HCT116 (cell line): ENCODE measurements around the gene ZBTB7C. TPM values are rescaled to one million over a fixed set of nuclear protein-coding genes. Genes with fewer than 3 reads are reported as not detected.

Source experiments
- ATAC-seq: fragments of 200-7000 bp; cut with Tn5 transposase; 2 replicates; pipeline ENCODE4 v1.9.1; 2020; ENCODE audit warnings: mild to moderate bottlenecking, moderate library complexity
- BruUV-seq: library from RNA; stranded (reverse); fragments of 400-500 nt; replicated peaks from 2 replicates; lab custom pipeline; 2021; lab: Mats Ljungman, UMichigan
- CTCF ChIA-PET: fragments of 300-600 bp; sonication (Branson Sonifier 250); formaldehyde crosslinking; loops from one replicate; lab custom pipeline; 2021; ENCODE audit warnings: antibody characterized with exemption; lab: Charles Lee
- POLR2A ChIA-PET: fragments of 300-600, 350-600 bp; sonication (Branson Sonifier 250); formaldehyde crosslinking; loops from one replicate; lab custom pipeline; 2021; ENCODE audit warnings: antibody characterized with exemption; lab: Charles Lee
- RAD21 ChIA-PET, 2 experiments: fragments of 300-600 bp; sonication (Branson Sonifier 250); formaldehyde crosslinking; loops; one replicate each; lab custom pipeline; 2023; ENCODE audit warnings: low total read pairs in 2 of 2; ENCODE audit not compliant: uncharacterized antibody in 2 of 2, unreplicated experiment in 2 of 2, low non-redundant PET in 1 of 2; lab: Charles Lee
- DNase-seq: peaks from one replicate; pipeline ENCODE4 v3.0.0-alpha.2; 2010; ENCODE audit warnings: low read depth, low spot score
- H2AFZ ChIP-seq: fragments of 200-600 bp; shearing (Covaris generic), sonication (generic); 2 replicates; pipeline ENCODE4 v1.6.1; 2017; ENCODE audit warnings: low read depth, mixed run types, mixed read lengths, antibody characterized with exemption, low read length; ENCODE audit not compliant: poor library complexity, severe bottlenecking
- H3K27ac ChIP-seq: 2 replicates; pipeline ENCODE4 v1.5.1; 2012; ENCODE audit warnings: low read depth, low read length
- H3K27me3 ChIP-seq: fragments of 200-600 bp; sonication (generic); 2 replicates; pipeline ENCODE4 v1.6.1; 2016; ENCODE audit warnings: mixed run types, low read length, mixed read lengths; ENCODE audit not compliant: insufficient read depth
- H3K36me3 ChIP-seq, 2 experiments: fragments of 200-500 bp in 1 of 2; fragments of 200-600 bp in 1 of 2; sonication (Bioruptor generic) in 1 of 2; sonication (generic) in 1 of 2; 2 replicates each; pipeline versions ENCODE4 v1.5.1 to v1.6.1; 2014 to 2016; ENCODE audit warnings: low read length in 2 of 2, inconsistent platforms in 1 of 2, mixed read lengths in 1 of 2, mixed run types in 1 of 2; ENCODE audit not compliant: insufficient read depth in 2 of 2, control insufficient read depth in 1 of 2
- H3K4me1 ChIP-seq, 2 experiments: fragments of 200-600 bp in 1 of 2; sonication (generic) in 1 of 2; 2 replicates each; pipeline versions ENCODE4 v1.5.1 to v1.6.1; 2012 to 2017; ENCODE audit warnings: low read length in 2 of 2, inconsistent platforms in 1 of 2, mild to moderate bottlenecking in 1 of 2, mixed read lengths in 1 of 2, mixed run types in 1 of 2, moderate library complexity in 1 of 2; ENCODE audit not compliant: insufficient read depth in 2 of 2, control insufficient read depth in 1 of 2
- H3K4me2 ChIP-seq: fragments of 200-600 bp; sonication (generic); 2 replicates; pipeline ENCODE4 v1.6.1; 2017; ENCODE audit warnings: mixed run types, low read length, mixed read lengths
- H3K4me3 ChIP-seq, 2 experiments: fragments of 200-600 bp in 1 of 2; sonication (generic) in 1 of 2; replicated peaks in 1 of 2; 2 replicates each; pipeline ENCODE4 v1.5.1; 2011 to 2016; ENCODE audit warnings: low read length in 2 of 2, control low read depth in 1 of 2, low read depth in 1 of 2, mild to moderate bottlenecking in 1 of 2, mixed read lengths in 1 of 2, mixed run types in 1 of 2
- H3K79me2 ChIP-seq: fragments of 200-600 bp; sonication (generic); 2 replicates; pipeline ENCODE4 v1.6.1; 2017; ENCODE audit warnings: mild to moderate bottlenecking, mixed run types, low read length, moderate library complexity, mixed read lengths; ENCODE audit not compliant: insufficient read depth
- H3K9ac ChIP-seq: fragments of 200-600 bp; sonication (generic); 2 replicates; pipeline ENCODE4 v1.6.1; 2016; ENCODE audit warnings: low read length, mixed read lengths
- H3K9me2 ChIP-seq: fragments of 200-600 bp; sonication (generic), shearing (Covaris generic); 2 replicates; pipeline ENCODE4 v1.6.1; 2017; ENCODE audit warnings: mixed run types, mild to moderate bottlenecking, moderate library complexity; ENCODE audit not compliant: insufficient read depth
- H3K9me3 ChIP-seq, 2 experiments: fragments of 200-500 bp in 1 of 2; fragments of 200-600 bp in 1 of 2; sonication (Bioruptor generic) in 1 of 2; sonication (generic) in 1 of 2; 2 replicates each; pipeline ENCODE4 v1.6.1; 2014 to 2017; ENCODE audit warnings: low read length in 2 of 2, mixed read lengths in 2 of 2, inconsistent platforms in 1 of 2, low read depth in 1 of 2, mild to moderate bottlenecking in 1 of 2, mixed run types in 1 of 2, moderate library complexity in 1 of 2; ENCODE audit not compliant: control insufficient read depth in 1 of 2, insufficient read depth in 1 of 2
- H4K20me1 ChIP-seq: fragments of 200-600 bp; sonication (generic), shearing (Covaris generic); 2 replicates; pipeline ENCODE4 v1.6.1; 2017; ENCODE audit warnings: mixed run types, mild to moderate bottlenecking, moderate library complexity; ENCODE audit not compliant: insufficient read depth
- ATF3 ChIP-seq: IDR thresholded peaks from 2 replicates; pipeline ENCODE4 v1.6.1; 2012
- CEBPB ChIP-seq: IDR thresholded peaks from 2 replicates; pipeline ENCODE4 v1.6.1; 2012; ENCODE audit warnings: low read depth
- EGR1 ChIP-seq: IDR thresholded peaks from 2 replicates; pipeline ENCODE4 v1.6.1; 2012; ENCODE audit warnings: low read depth
- ELF1 ChIP-seq: IDR thresholded peaks from 2 replicates; pipeline ENCODE4 v1.6.1; 2012; ENCODE audit warnings: low read depth, borderline replicate concordance
- JUND ChIP-seq: IDR thresholded peaks from 2 replicates; pipeline ENCODE4 v1.6.1; 2012
- POLR2A ChIP-seq: IDR thresholded peaks from 2 replicates; pipeline ENCODE4 v1.7.0; 2011; ENCODE audit warnings: borderline replicate concordance; ENCODE audit not compliant: insufficient read depth, insufficient read length; ENCODE audit errors: extremely low read depth
- POLR2AphosphoS5 ChIP-seq: IDR thresholded peaks from 2 replicates; pipeline ENCODE4 v1.6.1; 2011; ENCODE audit warnings: mild to moderate bottlenecking, low read depth, low read length, moderate library complexity
- RAD21 ChIP-seq: IDR thresholded peaks from 2 replicates; pipeline ENCODE4 v1.6.1; 2012; ENCODE audit warnings: low read depth, mild to moderate bottlenecking
- SIN3A ChIP-seq: IDR thresholded peaks from 2 replicates; pipeline ENCODE4 v1.6.1; 2012; ENCODE audit warnings: low read depth
- YY1 ChIP-seq: IDR thresholded peaks from 2 replicates; pipeline ENCODE4 v1.6.1; 2011; ENCODE audit warnings: low read length, low read depth, moderate library complexity, mild to moderate bottlenecking; ENCODE audit not compliant: insufficient replicate concordance; ENCODE audit errors: extremely low read depth
- ZNF274 ChIP-seq: fragments of 200-500 bp; sonication (Bioruptor generic); IDR thresholded peaks from 2 replicates; pipeline ENCODE4 v1.6.1; 2014; ENCODE audit warnings: mild to moderate bottlenecking, low read depth, low read length, inconsistent platforms
- intact Hi-C: fragments of 100-400 bp; cut with micrococcal nuclease; formaldehyde crosslinking; loops from 2 replicates; pipeline ENCODE4 v1.10.0; 2022
- total RNA-seq: library from RNA; stranded (reverse); gene quantifications from one replicate; pipeline ENCODE4 v1.2.1, GENCODE V29; 2021; ENCODE audit not compliant: unreplicated experiment
- TF ChIP-seq, protein P1 (sequence below): IDR thresholded peaks from 2 replicates; pipeline ENCODE4 v1.6.1; 2012; ENCODE audit warnings: low read depth

Gene ZBTB7C
- total RNA-seq, 1 experiment from 2014 or later, result 0.37 TPM

GRCh38 chr18:48293954-48294898 lies 115.0 kb downstream of the ZBTB7C start:
- CTCF ChIA-PET, result interaction anchor here (1.9 kb wide), 1 partner anchor 9 kb away, joined by 7 read pairs; no protein-coding TSS in a partner anchor
- Histone ChIP-seq H3K79me2 (no peaks in the 10 kb centered on the region), H3K36me3 (no peaks in the 10 kb centered on the region), H3K4me1 (no peaks in the 10 kb centered on the region), H3K27me3 (no peaks in the 10 kb centered on the region), H3K4me3 (no peak overlapping the region), H3K9ac (no peak overlapping the region), H4K20me1 (no peaks in the 10 kb centered on the region), H3K9me2 (no peaks in the 10 kb centered on the region), H2AFZ (no peak overlapping the region), H3K4me2 (no peak overlapping the region), H3K9me3 (no peaks in the 10 kb centered on the region), H3K27ac (no peak overlapping the region)
- RAD21 ChIA-PET, result interaction anchor here in 1 of 2 experiments (0.7 kb wide), 1 partner anchor 64 kb away, joined by 7 read pairs; no protein-coding TSS in a partner anchor
- no peak for TF ChIP-seq POLR2A
- TF ChIP-seq RAD21, result no peak
- no peak for TF ChIP-seq YY1
- TF ChIP-seq ELF1, result no peak
- no peak for TF ChIP-seq ZNF274
- TF ChIP-seq ATF3, result no peak
- TF ChIP-seq JUND, result no peak
- TF ChIP-seq POLR2AphosphoS5, result no peak
- TF ChIP-seq CEBPB, result no peak
- TF ChIP-seq, protein P1, sequence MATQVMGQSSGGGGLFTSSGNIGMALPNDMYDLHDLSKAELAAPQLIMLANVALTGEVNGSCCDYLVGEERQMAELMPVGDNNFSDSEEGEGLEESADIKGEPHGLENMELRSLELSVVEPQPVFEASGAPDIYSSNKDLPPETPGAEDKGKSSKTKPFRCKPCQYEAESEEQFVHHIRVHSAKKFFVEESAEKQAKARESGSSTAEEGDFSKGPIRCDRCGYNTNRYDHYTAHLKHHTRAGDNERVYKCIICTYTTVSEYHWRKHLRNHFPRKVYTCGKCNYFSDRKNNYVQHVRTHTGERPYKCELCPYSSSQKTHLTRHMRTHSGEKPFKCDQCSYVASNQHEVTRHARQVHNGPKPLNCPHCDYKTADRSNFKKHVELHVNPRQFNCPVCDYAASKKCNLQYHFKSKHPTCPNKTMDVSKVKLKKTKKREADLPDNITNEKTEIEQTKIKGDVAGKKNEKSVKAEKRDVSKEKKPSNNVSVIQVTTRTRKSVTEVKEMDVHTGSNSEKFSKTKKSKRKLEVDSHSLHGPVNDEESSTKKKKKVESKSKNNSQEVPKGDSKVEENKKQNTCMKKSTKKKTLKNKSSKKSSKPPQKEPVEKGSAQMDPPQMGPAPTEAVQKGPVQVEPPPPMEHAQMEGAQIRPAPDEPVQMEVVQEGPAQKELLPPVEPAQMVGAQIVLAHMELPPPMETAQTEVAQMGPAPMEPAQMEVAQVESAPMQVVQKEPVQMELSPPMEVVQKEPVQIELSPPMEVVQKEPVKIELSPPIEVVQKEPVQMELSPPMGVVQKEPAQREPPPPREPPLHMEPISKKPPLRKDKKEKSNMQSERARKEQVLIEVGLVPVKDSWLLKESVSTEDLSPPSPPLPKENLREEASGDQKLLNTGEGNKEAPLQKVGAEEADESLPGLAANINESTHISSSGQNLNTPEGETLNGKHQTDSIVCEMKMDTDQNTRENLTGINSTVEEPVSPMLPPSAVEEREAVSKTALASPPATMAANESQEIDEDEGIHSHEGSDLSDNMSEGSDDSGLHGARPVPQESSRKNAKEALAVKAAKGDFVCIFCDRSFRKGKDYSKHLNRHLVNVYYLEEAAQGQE, result no peak
- TF ChIP-seq SIN3A, result no peak
- TF ChIP-seq EGR1, result no peak
- no peak for ATAC-seq
- POLR2A ChIA-PET, result interaction anchor here (1.6 kb wide), 1 partner anchor 8 kb away, joined by 3 read pairs; no protein-coding TSS in a partner anchor
- DNase-seq, result no peak
- no TSS peak for BruUV-seq
- intact Hi-C loops, result no loop called here
